ENCODE results near the gene POLR1B. TPM values are rescaled to one million over a fixed set of nuclear protein-coding genes. Genes with fewer than 3 reads are reported as not detected.
A peak's percentile ranks its signal among the peaks of the same experiment; 100 is the strongest.

POLR1B gene
- total and polyA plus RNA-seq, 2 of the 13 experiments (the other 11 are each of a cell fraction or from before 2014, with no cell fraction given) = 18.3 to 46.0 TPM

- H3K9me3 ChIP-seq (ENCODE audit: low read length) = no peaks in the 10 kb centered on the region
- WGBS (ENCODE audit: low lambda C conversion rate) = 90% methylated on average over 4 of the region's 4 CpGs
- H3K4me1 ChIP-seq (ENCODE audit: insufficient read depth, low read length) = peaks cover 25% of the 10 kb centered on the region
- intact Hi-C loops (cut with micrococcal nuclease; ENCODE audit: unreplicated experiment) (no loop called here), in situ Hi-C loops (cut with HindIII; ENCODE audit: extremely low pct_ligation_motif_present, low pct_unique_long_range_greater_than_20kb) (no loop called here)
- ChIA-PET POLR2A (interaction anchor here (0.6 kb wide), 1 partner anchor 44 kb away, joined by 3 read pairs; no protein-coding TSS in a partner anchor), CTCF (ENCODE audit: low intra/inter-chr PET ratio, low total read pairs) (no interaction called here)
- FAIRE-seq = no peak
- ATAC-seq = no peak
- H3K27ac ChIP-seq (ENCODE audit: extremely low read length, insufficient read depth, low read length) = no peak overlapping the region
- no peaks in the 10 kb centered on the region for H4K20me1 ChIP-seq (ENCODE audit: insufficient read depth, low read length)
- no peak overlapping the region for H3K4me2 ChIP-seq (ENCODE audit: low read depth, low read length)
- no peak overlapping the region for H3K4me3 ChIP-seq (replicated peaks in 1 of 3; ENCODE audit: insufficient read depth in 1 of 3, low read depth in 2 of 3, low read length in 3 of 3)
- peaks cover 50% of the 10 kb centered on the region for H3K79me2 ChIP-seq (ENCODE audit: insufficient read depth, low read length)
- no peaks in the 10 kb centered on the region; a peak in 1 of 5 replicates for H3K27me3 ChIP-seq (ENCODE audit: control insufficient read depth in 1 of 2, insufficient read depth in 2 of 2, low read length in 2 of 2)
- peaks cover 17 to 65% of the 10 kb centered on the region in 2 experiments for H3K36me3 ChIP-seq (replicated peaks in 1 of 2; ENCODE audit: control insufficient read depth in 1 of 2, insufficient read depth in 2 of 2, low read length in 2 of 2)
- H2AFZ ChIP-seq (ENCODE audit: low read length) = no peak overlapping the region
- no peak overlapping the region for H3K9ac ChIP-seq (ENCODE audit: insufficient read depth, low read depth, low read length)
- TF ChIP-seq U2AF1 (optimal IDR thresholded peaks at IDR 0.05; ENCODE audit: low read depth, low read length) (no peak), ZBTB25 (CRISPR knock-in tag; IDR thresholded peaks at IDR 0.05) (no peak), ZMAT3 (CRISPR knock-in tag; conservative IDR thresholded peaks at IDR 0.05) (no peak), ZNF878 (CRISPR knock-in tag; IDR thresholded peaks at IDR 0.05) (no peak), TARDBP (CRISPR knock-in tag; IDR thresholded peaks at IDR 0.05) (no peak), PHF21A (CRISPR knock-in tag; IDR thresholded peaks at IDR 0.05) (no peak), NR2F1 (CRISPR knock-in tag; IDR thresholded peaks at IDR 0.05) (no peak), HNRNPLL (IDR thresholded peaks at IDR 0.05; ENCODE audit: low read depth, low read length, poor library complexity, severe bottlenecking) (no peak), ZNF512B (CRISPR knock-in tag; IDR thresholded peaks at IDR 0.05; ENCODE audit: borderline replicate concordance) (no peak), CEBPB (IDR thresholded peaks at IDR 0.05; ENCODE audit: borderline replicate concordance, low read depth, low read length) (peak; percentile 65), CEBPG (CRISPR knock-in tag; IDR thresholded peaks at IDR 0.05) (peak; percentile 41; the same call in 1 of the 2 replicates), ZNF577 (CRISPR knock-in tag; IDR thresholded peaks at IDR 0.05; ENCODE audit: borderline replicate concordance, low read depth) (no peak), AGO2 (optimal IDR thresholded peaks at IDR 0.05; ENCODE audit: low read depth, low read length) (no peak), HDAC2 (CRISPR knock-in tag; IDR thresholded peaks at IDR 0.05) (no peak), NR1H2 (CRISPR knock-in tag; IDR thresholded peaks at IDR 0.05; ENCODE audit: borderline replicate concordance, low read depth) (no peak)
- TF ChIP-seq, protein P1, sequence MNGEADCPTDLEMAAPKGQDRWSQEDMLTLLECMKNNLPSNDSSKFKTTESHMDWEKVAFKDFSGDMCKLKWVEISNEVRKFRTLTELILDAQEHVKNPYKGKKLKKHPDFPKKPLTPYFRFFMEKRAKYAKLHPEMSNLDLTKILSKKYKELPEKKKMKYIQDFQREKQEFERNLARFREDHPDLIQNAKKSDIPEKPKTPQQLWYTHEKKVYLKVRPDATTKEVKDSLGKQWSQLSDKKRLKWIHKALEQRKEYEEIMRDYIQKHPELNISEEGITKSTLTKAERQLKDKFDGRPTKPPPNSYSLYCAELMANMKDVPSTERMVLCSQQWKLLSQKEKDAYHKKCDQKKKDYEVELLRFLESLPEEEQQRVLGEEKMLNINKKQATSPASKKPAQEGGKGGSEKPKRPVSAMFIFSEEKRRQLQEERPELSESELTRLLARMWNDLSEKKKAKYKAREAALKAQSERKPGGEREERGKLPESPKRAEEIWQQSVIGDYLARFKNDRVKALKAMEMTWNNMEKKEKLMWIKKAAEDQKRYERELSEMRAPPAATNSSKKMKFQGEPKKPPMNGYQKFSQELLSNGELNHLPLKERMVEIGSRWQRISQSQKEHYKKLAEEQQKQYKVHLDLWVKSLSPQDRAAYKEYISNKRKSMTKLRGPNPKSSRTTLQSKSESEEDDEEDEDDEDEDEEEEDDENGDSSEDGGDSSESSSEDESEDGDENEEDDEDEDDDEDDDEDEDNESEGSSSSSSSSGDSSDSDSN (CRISPR knock-in tag; IDR thresholded peaks at IDR 0.05) = no peak
- peak; percentile 41 for DNase-seq (ENCODE audit: low spot score)
- no TSS peak for BruUV-seq (replicated peaks)
Observed at GRCh38 chr2:112547333-112547732, 5.1 kb downstream of the POLR1B start.

Data from HepG2 (cell line).